Neuronal stem cell (in vitro differentiated cells): ENCODE data around the gene HOXA10.

ENCODE experiments used
- DNase-seq: peaks from one replicate; pipeline ENCODE4 v3.0.0-alpha.2; 2013; ENCODE audit warnings: low spot score
- H2AFZ ChIP-seq: one replicate; pipeline ENCODE4 v1.6.1; 2013; ENCODE audit warnings: mild to moderate bottlenecking, low read length, inconsistent platforms
- H2AK5ac ChIP-seq: 2 replicates; pipeline ENCODE4 v1.6.1; 2013; ENCODE audit warnings: low read depth, mild to moderate bottlenecking, inconsistent platforms, low read length, moderate library complexity, mixed read lengths
- H2BK120ac ChIP-seq: 2 replicates; pipeline ENCODE4 v1.6.1; 2013; ENCODE audit warnings: low read depth, mild to moderate bottlenecking, inconsistent platforms, low read length, moderate library complexity, mixed read lengths
- H2BK12ac ChIP-seq: one replicate; pipeline ENCODE4 v1.6.1; 2013; ENCODE audit warnings: low read length, inconsistent platforms
- H2BK15ac ChIP-seq: 2 replicates; pipeline ENCODE4 v1.6.1; 2013; ENCODE audit warnings: mild to moderate bottlenecking, low read length, inconsistent platforms, mixed read lengths
- H2BK5ac ChIP-seq: one replicate; pipeline ENCODE4 v1.6.1; 2013; ENCODE audit warnings: inconsistent platforms, mild to moderate bottlenecking, low read length, moderate library complexity
- H3K14ac ChIP-seq: one replicate; pipeline ENCODE4 v1.6.1; 2013; ENCODE audit warnings: low read length, inconsistent platforms
- H3K18ac ChIP-seq: 2 replicates; pipeline ENCODE4 v1.6.1; 2013; ENCODE audit warnings: low read length, inconsistent platforms
- H3K23ac ChIP-seq: 2 replicates; pipeline ENCODE4 v1.6.1; 2013; ENCODE audit warnings: low read depth, mild to moderate bottlenecking, mixed read lengths, low read length, inconsistent platforms; ENCODE audit not compliant: poor library complexity
- H3K27ac ChIP-seq: replicated peaks from 3 replicates; pipeline ENCODE4 v1.5.1; 2013; ENCODE audit warnings: low read length, inconsistent platforms
- H3K27me3 ChIP-seq, 3 experiments: 2 replicates each; pipeline ENCODE4 v1.6.1; 2013; ENCODE audit warnings: low read length in 3 of 3, mild to moderate bottlenecking in 2 of 3, inconsistent platforms in 1 of 3, low read depth in 1 of 3, mixed read lengths in 1 of 3, moderate library complexity in 1 of 3; ENCODE audit not compliant: control insufficient read depth in 3 of 3, insufficient read depth in 3 of 3
- H3K36me3 ChIP-seq, 2 donors: replicated peaks in 1 of 2; 2 replicates each; pipeline ENCODE4 v1.6.1; 2013; ENCODE audit warnings: low read length in 2 of 2; ENCODE audit not compliant: control insufficient read depth in 2 of 2, insufficient read depth in 2 of 2
- H3K4ac ChIP-seq: 2 replicates; pipeline ENCODE4 v1.6.1; 2013; ENCODE audit warnings: inconsistent platforms, mild to moderate bottlenecking, low read length, moderate library complexity
- H3K4me1 ChIP-seq, 2 donors: 1 replicate in 1 of 2; 2 replicates in 1 of 2; pipeline ENCODE4 v1.6.1; 2013; ENCODE audit warnings: low read length in 2 of 2, low read depth in 1 of 2; ENCODE audit not compliant: control insufficient read depth in 2 of 2, insufficient read depth in 1 of 2
- H3K4me2 ChIP-seq: one replicate; pipeline ENCODE4 v1.6.1; 2013; ENCODE audit warnings: mild to moderate bottlenecking, low read length, inconsistent platforms; ENCODE audit not compliant: insufficient read depth, poor library complexity, severe bottlenecking
- H3K4me3 ChIP-seq, 2 donors: 2 replicates each; pipeline ENCODE4 v1.5.1; 2013; ENCODE audit warnings: low read length in 2 of 2, mild to moderate bottlenecking in 2 of 2, inconsistent platforms in 1 of 2, moderate library complexity in 1 of 2
- H3K79me1 ChIP-seq: one replicate; pipeline ENCODE4 v1.6.1; 2013; ENCODE audit warnings: low read depth, mild to moderate bottlenecking, inconsistent platforms, low read length, moderate library complexity
- H3K9ac ChIP-seq: one replicate; pipeline ENCODE4 v1.6.1; 2013; ENCODE audit warnings: mild to moderate bottlenecking, low read depth, low read length, inconsistent platforms; ENCODE audit not compliant: poor library complexity
- H3K9me3 ChIP-seq, 2 donors: replicated peaks in 1 of 2; 2 replicates each; pipeline versions ENCODE3 to v1.6.1; 2013; ENCODE audit warnings: low read length in 2 of 2, mild to moderate bottlenecking in 2 of 2, inconsistent platforms in 1 of 2, low read depth in 1 of 2, mixed read lengths in 1 of 2, moderate library complexity in 1 of 2; ENCODE audit not compliant: control insufficient read depth in 2 of 2, insufficient read depth in 1 of 2
- H4K8ac ChIP-seq: one replicate; pipeline ENCODE4 v1.6.1; 2013; ENCODE audit warnings: low read depth, mild to moderate bottlenecking, inconsistent platforms, low read length, moderate library complexity
- H4K91ac ChIP-seq: one replicate; pipeline ENCODE4 v1.6.1; 2013; ENCODE audit warnings: low read length, low read depth, mild to moderate bottlenecking, inconsistent platforms; ENCODE audit not compliant: poor library complexity
- WGBS, 2 donors: extraction: QIAGEN DNeasy Blood & Tissue Kit; methylation state at CpG; one replicate each; pipeline ENCODE4 v1.1.7; 2013; ENCODE audit warnings: missing lambda C conversion rate in 2 of 2, mixed read lengths in 1 of 2; ENCODE audit not compliant: insufficient read length in 2 of 2, insufficient replicate concordance in 1 of 2; ENCODE audit errors: extremely low coverage in 2 of 2; 5-methylcytosine and 5-hydroxymethylcytosine counted together

The HOXA10 gene

GRCh38 chr7:27134392-27134791 lies 39.7 kb downstream of the HOXA10 start:
- Histone ChIP-seq H3K18ac (no peak overlapping the region), H2BK15ac (no peak overlapping the region), H3K79me1 (no peaks in the 10 kb centered on the region), H3K14ac (no peak overlapping the region), H3K36me3 (no peaks in the 10 kb centered on the region), H4K8ac (no peak overlapping the region), H3K9me3 (peaks cover 0 to 6% of the 10 kb centered on the region in 2 donors), H2AK5ac (no peak overlapping the region), H3K23ac (no peak overlapping the region), H3K27ac (no peak overlapping the region), H3K4me3 (no peak overlapping the region), H3K4me2 (no peak overlapping the region), H3K4ac (no peak overlapping the region), H2BK12ac (no peak overlapping the region), H3K9ac (no peak overlapping the region), H2BK120ac (no peak overlapping the region), H3K27me3 (peaks cover 21 to 100% (median 93%) of the 10 kb centered on the region in 3 experiments), H3K4me1 (peaks cover 0 to 3% of the 10 kb centered on the region in 2 donors), H2BK5ac (no peak overlapping the region), H4K91ac (no peak overlapping the region), H2AFZ (no peak overlapping the region)
- no peak for DNase-seq
- WGBS, 2 donors = no CpG with 5 or more reads among the region's 2 CpGs

- Histone ChIP-seq H3K14ac (no peak overlapping the region), H3K4me3 (no peak overlapping the region), H3K18ac (no peak overlapping the region), H2AFZ (no peak overlapping the region), H2BK5ac (no peak overlapping the region), H4K91ac (no peak overlapping the region), H3K36me3 (no peaks in the 10 kb centered on the region), H3K4ac (no peak overlapping the region), H3K27me3 (peaks cover 19 to 100% (median 93%) of the 10 kb centered on the region in 3 experiments), H4K8ac (no peak overlapping the region), H3K4me2 (no peak overlapping the region), H3K9ac (no peak overlapping the region), H2BK120ac (no peak overlapping the region), H3K79me1 (no peaks in the 10 kb centered on the region), H2BK15ac (no peak overlapping the region), H3K27ac (no peak overlapping the region), H3K9me3 (peaks cover 0 to 8% of the 10 kb centered on the region in 2 donors), H2BK12ac (no peak overlapping the region), H3K23ac (no peak overlapping the region), H2AK5ac (no peak overlapping the region), H3K4me1 (peaks cover 0 to 3% of the 10 kb centered on the region in 2 donors)
- DNase-seq = no peak
- no CpG with 5 or more reads among the region's 18 CpGs for WGBS, 2 donors
Measured at GRCh38 chr7:27133409-27134231, 40.5 kb downstream of the HOXA10 start.

- no peak overlapping the region for H3K4me3 ChIP-seq
- H3K4me1 ChIP-seq = peaks cover 0 to 3% of the 10 kb centered on the region in 2 donors
- no peak overlapping the region for H3K23ac ChIP-seq
- H2BK12ac ChIP-seq = no peak overlapping the region
- no peaks in the 10 kb centered on the region for H3K79me1 ChIP-seq
- H2BK120ac ChIP-seq = no peak overlapping the region
- no peak overlapping the region for H3K18ac ChIP-seq
- no CpG with 5 or more reads among the region's 6 CpGs for WGBS, 2 donors
- H4K8ac ChIP-seq = no peak overlapping the region
- H3K14ac ChIP-seq = no peak overlapping the region
- no peak for DNase-seq
- no peak overlapping the region for H4K91ac ChIP-seq
- H2BK5ac ChIP-seq = no peak overlapping the region
- H3K9ac ChIP-seq = no peak overlapping the region
- no peak overlapping the region for H2BK15ac ChIP-seq
- no peak overlapping the region for H3K4me2 ChIP-seq
- no peak overlapping the region for H3K4ac ChIP-seq
- no peak overlapping the region for H2AFZ ChIP-seq
- peaks cover 21 to 100% (median 93%) of the 10 kb centered on the region in 3 experiments for H3K27me3 ChIP-seq
- H3K36me3 ChIP-seq = no peaks in the 10 kb centered on the region
- no peak overlapping the region for H3K27ac ChIP-seq
- H2AK5ac ChIP-seq = no peak overlapping the region
- peaks cover 0 to 8% of the 10 kb centered on the region in 2 donors for H3K9me3 ChIP-seq
Measured at GRCh38 chr7:27132978-27133377, 41.1 kb downstream of the HOXA10 start.

GRCh38 chr7:27132214-27132613 lies 41.9 kb downstream of the HOXA10 start:
- Histone ChIP-seq H3K79me1 (no peaks in the 10 kb centered on the region), H3K4ac (no peak overlapping the region), H3K9me3 (peaks cover 0 to 8% of the 10 kb centered on the region in 2 donors), H2BK15ac (no peak overlapping the region), H3K4me1 (peaks cover 0 to 3% of the 10 kb centered on the region in 2 donors), H2BK5ac (no peak overlapping the region), H3K23ac (no peak overlapping the region), H3K18ac (no peak overlapping the region), H4K91ac (no peak overlapping the region), H3K4me2 (no peak overlapping the region), H2BK120ac (no peak overlapping the region), H4K8ac (no peak overlapping the region), H3K4me3 (no peak overlapping the region), H3K14ac (no peak overlapping the region), H3K27ac (no peak overlapping the region), H3K9ac (no peak overlapping the region), H3K36me3 (no peaks in the 10 kb centered on the region), H2AK5ac (no peak overlapping the region), H2BK12ac (no peak overlapping the region), H3K27me3 (peaks cover 23 to 100% (median 93%) of the 10 kb centered on the region in 3 experiments), H2AFZ (no peak overlapping the region)
- WGBS, 2 donors = no CpG with 5 or more reads among the region's 2 CpGs
- no peak for DNase-seq
